HG02938 (cell line): ENCODE data around the gene UBTD2.
A peak's percentile ranks its signal among the peaks of the same experiment; 100 is the strongest.
"Not testable (repeated sequence)": the region's sequence is repeated elsewhere in the genome, so short reads cannot be mapped to it uniquely, and the experiment has no call there.

ENCODE experiments used
- ATAC-seq: cut with Tn5 transposase; IDR thresholded peaks from one replicate; pipeline ENCODE4 v1.9.1; 2021; ENCODE audit warnings: mild to moderate bottlenecking, moderate library complexity; ENCODE audit not compliant: unreplicated experiment

Gene UBTD2

GRCh38 chr5:172252501-172252900 is 31.1 kb downstream of the UBTD2 start:
- no peak for ATAC-seq

GRCh38 chr5:172251419-172251818 is 32.1 kb downstream of the UBTD2 start:
- ATAC-seq, result no peak

- no peak for ATAC-seq
These were observed 34.9 kb downstream of the UBTD2 start for GRCh38 chr5:172248637-172249036.

GRCh38 chr5:172245703-172246125 is 37.9 kb downstream of the UBTD2 start:
- ATAC-seq, result no peak

- no peak for ATAC-seq
These were observed 38.5 kb downstream of the UBTD2 start for GRCh38 chr5:172245046-172245445.

- no peak for ATAC-seq
These were observed 40.3 kb downstream of the UBTD2 start for GRCh38 chr5:172243302-172243701.

GRCh38 chr5:172238334-172238733 is 45.2 kb downstream of the UBTD2 start:
- no peak for ATAC-seq

- ATAC-seq, result no peak
These were observed 47.5 kb downstream of the UBTD2 start for GRCh38 chr5:172235827-172236736.

GRCh38 chr5:172235132-172235780 is 48.3 kb downstream of the UBTD2 start:
- peak; percentile 73 for ATAC-seq

- no peak for ATAC-seq
These were observed 49.5 kb downstream of the UBTD2 start for GRCh38 chr5:172234031-172234430.

- ATAC-seq, result no peak
These were observed 53.7 kb downstream of the UBTD2 start for GRCh38 chr5:172229904-172230303.

- no peak for ATAC-seq
These were observed 58.6 kb downstream of the UBTD2 start for GRCh38 chr5:172224996-172225395.

- peak; percentile 86 for ATAC-seq
These were observed 59.4 kb downstream of the UBTD2 start for GRCh38 chr5:172223901-172224873.

GRCh38 chr5:172219296-172219695 is 64.3 kb downstream of the UBTD2 start:
- no peak for ATAC-seq

- no peak for ATAC-seq
These were observed 67.2 kb downstream of the UBTD2 start for GRCh38 chr5:172216345-172216744.

- ATAC-seq, result no peak
These were observed 70.4 kb downstream of the UBTD2 start for GRCh38 chr5:172213126-172213525.

- ATAC-seq, result no peak
These were observed 71.9 kb downstream of the UBTD2 start for GRCh38 chr5:172211676-172212075.

- ATAC-seq, result no peak
These were observed 73.8 kb downstream of the UBTD2 start for GRCh38 chr5:172209714-172210113.

GRCh38 chr5:172207511-172207910 is 76.1 kb downstream of the UBTD2 start:
- no peak for ATAC-seq

GRCh38 chr5:172205984-172206383 is 77.6 kb downstream of the UBTD2 start:
- ATAC-seq, result not testable (repeated sequence)

- ATAC-seq, result no peak
These were observed 83.1 kb downstream of the UBTD2 start for GRCh38 chr5:172200476-172200875.
